HCT116 (cell line): ENCODE data around the gene CDKN1C. TPM values are rescaled to one million over a fixed set of nuclear protein-coding genes. Genes with fewer than 3 reads are reported as not detected.

Source experiments
- ATAC-seq: fragments of 200-7000 bp; cut with Tn5 transposase; 2 replicates; pipeline ENCODE4 v1.9.1; 2020; ENCODE audit warnings: mild to moderate bottlenecking, moderate library complexity
- BruUV-seq: library from RNA; stranded (reverse); fragments of 400-500 nt; replicated peaks from 2 replicates; lab custom pipeline; 2021; lab: Mats Ljungman, UMichigan
- CTCF ChIA-PET: fragments of 300-600 bp; sonication (Branson Sonifier 250); formaldehyde crosslinking; loops from one replicate; lab custom pipeline; 2021; ENCODE audit warnings: antibody characterized with exemption; lab: Charles Lee
- POLR2A ChIA-PET: fragments of 300-600, 350-600 bp; sonication (Branson Sonifier 250); formaldehyde crosslinking; loops from one replicate; lab custom pipeline; 2021; ENCODE audit warnings: antibody characterized with exemption; lab: Charles Lee
- RAD21 ChIA-PET, 2 experiments: fragments of 300-600 bp; sonication (Branson Sonifier 250); formaldehyde crosslinking; loops; one replicate each; lab custom pipeline; 2023; ENCODE audit warnings: low total read pairs in 2 of 2; ENCODE audit not compliant: uncharacterized antibody in 2 of 2, unreplicated experiment in 2 of 2, low non-redundant PET in 1 of 2; lab: Charles Lee
- DNase-seq: peaks from one replicate; pipeline ENCODE4 v3.0.0-alpha.2; 2010; ENCODE audit warnings: low read depth, low spot score
- H2AFZ ChIP-seq: fragments of 200-600 bp; shearing (Covaris generic), sonication (generic); 2 replicates; pipeline ENCODE4 v1.6.1; 2017; ENCODE audit warnings: low read depth, mixed run types, mixed read lengths, antibody characterized with exemption, low read length; ENCODE audit not compliant: poor library complexity, severe bottlenecking
- H3K27ac ChIP-seq: 2 replicates; pipeline ENCODE4 v1.5.1; 2012; ENCODE audit warnings: low read depth, low read length
- H3K27me3 ChIP-seq: fragments of 200-600 bp; sonication (generic); 2 replicates; pipeline ENCODE4 v1.6.1; 2016; ENCODE audit warnings: mixed run types, low read length, mixed read lengths; ENCODE audit not compliant: insufficient read depth
- H3K36me3 ChIP-seq, 2 experiments: fragments of 200-500 bp in 1 of 2; fragments of 200-600 bp in 1 of 2; sonication (Bioruptor generic) in 1 of 2; sonication (generic) in 1 of 2; 2 replicates each; pipeline versions ENCODE4 v1.5.1 to v1.6.1; 2014 to 2016; ENCODE audit warnings: low read length in 2 of 2, inconsistent platforms in 1 of 2, mixed read lengths in 1 of 2, mixed run types in 1 of 2; ENCODE audit not compliant: insufficient read depth in 2 of 2, control insufficient read depth in 1 of 2
- H3K4me1 ChIP-seq, 2 experiments: fragments of 200-600 bp in 1 of 2; sonication (generic) in 1 of 2; 2 replicates each; pipeline versions ENCODE4 v1.5.1 to v1.6.1; 2012 to 2017; ENCODE audit warnings: low read length in 2 of 2, inconsistent platforms in 1 of 2, mild to moderate bottlenecking in 1 of 2, mixed read lengths in 1 of 2, mixed run types in 1 of 2, moderate library complexity in 1 of 2; ENCODE audit not compliant: insufficient read depth in 2 of 2, control insufficient read depth in 1 of 2
- H3K4me2 ChIP-seq: fragments of 200-600 bp; sonication (generic); 2 replicates; pipeline ENCODE4 v1.6.1; 2017; ENCODE audit warnings: mixed run types, low read length, mixed read lengths
- H3K4me3 ChIP-seq, 2 experiments: fragments of 200-600 bp in 1 of 2; sonication (generic) in 1 of 2; replicated peaks in 1 of 2; 2 replicates each; pipeline ENCODE4 v1.5.1; 2011 to 2016; ENCODE audit warnings: low read length in 2 of 2, control low read depth in 1 of 2, low read depth in 1 of 2, mild to moderate bottlenecking in 1 of 2, mixed read lengths in 1 of 2, mixed run types in 1 of 2
- H3K79me2 ChIP-seq: fragments of 200-600 bp; sonication (generic); 2 replicates; pipeline ENCODE4 v1.6.1; 2017; ENCODE audit warnings: mild to moderate bottlenecking, mixed run types, low read length, moderate library complexity, mixed read lengths; ENCODE audit not compliant: insufficient read depth
- H3K9ac ChIP-seq: fragments of 200-600 bp; sonication (generic); 2 replicates; pipeline ENCODE4 v1.6.1; 2016; ENCODE audit warnings: low read length, mixed read lengths
- H3K9me2 ChIP-seq: fragments of 200-600 bp; sonication (generic), shearing (Covaris generic); 2 replicates; pipeline ENCODE4 v1.6.1; 2017; ENCODE audit warnings: mixed run types, mild to moderate bottlenecking, moderate library complexity; ENCODE audit not compliant: insufficient read depth
- H3K9me3 ChIP-seq, 2 experiments: fragments of 200-500 bp in 1 of 2; fragments of 200-600 bp in 1 of 2; sonication (Bioruptor generic) in 1 of 2; sonication (generic) in 1 of 2; 2 replicates each; pipeline ENCODE4 v1.6.1; 2014 to 2017; ENCODE audit warnings: low read length in 2 of 2, mixed read lengths in 2 of 2, inconsistent platforms in 1 of 2, low read depth in 1 of 2, mild to moderate bottlenecking in 1 of 2, mixed run types in 1 of 2, moderate library complexity in 1 of 2; ENCODE audit not compliant: control insufficient read depth in 1 of 2, insufficient read depth in 1 of 2
- H4K20me1 ChIP-seq: fragments of 200-600 bp; sonication (generic), shearing (Covaris generic); 2 replicates; pipeline ENCODE4 v1.6.1; 2017; ENCODE audit warnings: mixed run types, mild to moderate bottlenecking, moderate library complexity; ENCODE audit not compliant: insufficient read depth
- CTCF ChIP-seq, 3 experiments: fragments of 200-600 bp in 1 of 3; sonication (generic) in 1 of 3; IDR thresholded peaks in 2 of 3; conservative IDR thresholded peaks in 1 of 3; 2 replicates each; pipeline ENCODE4 v1.5.1; 2012 to 2017; ENCODE audit warnings: low read depth in 2 of 3, low read length in 2 of 3, antibody characterized with exemption in 1 of 3, borderline replicate concordance in 1 of 3, control low read depth in 1 of 3, mild to moderate bottlenecking in 1 of 3, mixed read lengths in 1 of 3, mixed run types in 1 of 3, moderate library complexity in 1 of 3; ENCODE audit not compliant: insufficient read depth in 1 of 3
- EZH2phosphoT487 ChIP-seq: fragments of 200-600 bp; IDR thresholded peaks from 2 replicates; pipeline ENCODE4 v1.6.1; 2018; ENCODE audit warnings: antibody characterized with exemption, borderline replicate concordance
- MAX ChIP-seq: IDR thresholded peaks from 2 replicates; pipeline ENCODE4 v1.6.1; 2012
- POLR2AphosphoS5 ChIP-seq: IDR thresholded peaks from 2 replicates; pipeline ENCODE4 v1.6.1; 2011; ENCODE audit warnings: mild to moderate bottlenecking, low read depth, low read length, moderate library complexity
- SIN3A ChIP-seq: IDR thresholded peaks from 2 replicates; pipeline ENCODE4 v1.6.1; 2012; ENCODE audit warnings: low read depth
- YY1 ChIP-seq: IDR thresholded peaks from 2 replicates; pipeline ENCODE4 v1.6.1; 2011; ENCODE audit warnings: low read length, low read depth, moderate library complexity, mild to moderate bottlenecking; ENCODE audit not compliant: insufficient replicate concordance; ENCODE audit errors: extremely low read depth
- intact Hi-C: fragments of 100-400 bp; cut with micrococcal nuclease; formaldehyde crosslinking; loops from 2 replicates; pipeline ENCODE4 v1.10.0; 2022
- total RNA-seq: library from RNA; stranded (reverse); gene quantifications from one replicate; pipeline ENCODE4 v1.2.1, GENCODE V29; 2021; ENCODE audit not compliant: unreplicated experiment

The CDKN1C gene
- total RNA-seq, 1 experiment from 2014 or later = 24.0 TPM

DNA sequence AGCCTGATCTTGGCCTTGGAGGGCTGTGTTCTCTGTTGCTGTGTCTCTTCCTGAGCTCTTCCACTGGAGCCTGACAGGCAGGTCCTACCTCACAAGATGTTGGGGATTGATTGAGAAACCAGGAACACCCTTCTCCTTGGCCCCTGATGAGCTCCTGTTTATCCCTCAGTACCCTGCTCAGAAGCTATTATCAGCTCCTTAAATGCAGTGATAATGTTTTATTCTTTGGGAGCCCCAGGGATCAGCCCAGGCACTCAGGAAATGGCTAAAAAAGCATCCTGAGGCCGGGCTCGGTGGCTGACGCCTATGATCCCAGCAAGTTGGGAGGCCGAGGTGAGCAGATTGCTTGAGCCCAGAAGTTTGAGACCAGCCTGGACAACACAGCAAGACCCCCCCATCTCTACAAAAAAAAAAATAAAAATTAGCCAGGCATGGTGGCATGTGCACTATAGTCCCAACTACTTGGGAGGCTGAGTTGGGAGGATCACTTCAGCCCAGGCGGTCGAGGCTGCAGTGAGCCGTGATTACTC lies 48.5 kb upstream of the CDKN1C start (continued):
- TF ChIP-seq CTCF (IDR thresholded peaks at IDR 0.05 in 2 of 3, conservative IDR thresholded peaks at IDR 0.05 in 1 of 3; ENCODE audit: borderline replicate concordance in 1 of 3, insufficient read depth in 1 of 3, low read depth in 2 of 3, low read length in 2 of 3) (no peak), YY1 (no peak), MAX (no peak), EZH2phosphoT487 (no peak)

DNA sequence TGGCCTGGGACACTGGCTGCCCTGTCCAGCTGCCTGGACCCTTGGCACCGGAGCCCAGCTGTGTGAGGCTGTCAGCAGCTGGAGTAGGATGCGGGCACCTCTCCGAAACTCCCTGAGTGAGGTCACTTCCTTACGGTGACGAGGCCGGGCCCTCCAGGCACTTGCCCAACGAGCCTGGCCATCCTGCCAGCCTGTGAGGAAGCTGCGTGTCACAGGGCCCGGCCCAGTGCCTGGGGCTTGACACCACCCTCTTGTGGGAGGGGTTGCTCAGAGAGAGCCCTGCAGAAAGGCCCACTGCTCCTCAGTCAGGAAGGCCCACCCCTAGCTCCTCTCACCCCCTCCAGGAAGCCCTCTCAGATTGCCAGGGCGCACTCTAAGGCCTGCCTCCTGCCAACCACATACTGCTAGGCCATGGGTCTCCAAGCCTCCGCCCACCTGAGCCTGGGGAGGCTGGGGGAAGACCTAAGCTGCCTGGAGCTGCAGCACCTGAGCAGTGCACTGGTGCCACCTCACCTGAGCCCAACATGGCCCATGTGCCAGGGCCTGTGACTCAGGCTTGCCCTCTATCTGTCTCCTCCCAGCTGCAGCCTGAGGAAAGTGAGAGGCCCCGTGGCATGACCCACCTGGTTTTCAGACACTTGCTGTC lies 47.9 kb upstream of the CDKN1C start:
- Histone ChIP-seq H3K9me3 (peaks cover 0 to 4% of the 10 kb centered on the region in 2 experiments; a peak in 1 of 4 replicates), H3K27ac (peak overlapping the region; percentile 60), H3K4me1 (peaks cover 34 to 49% of the 10 kb centered on the region in 2 experiments), H3K9me2 (no peaks in the 10 kb centered on the region), H3K4me3 (peak overlapping the region; percentile 36 to 43), H2AFZ (no peak overlapping the region), H3K27me3 (no peaks in the 10 kb centered on the region), H3K36me3 (peaks cover 0 to 4% of the 10 kb centered on the region in 2 experiments; a peak in 1 of 4 replicates), H4K20me1 (no peaks in the 10 kb centered on the region; the same call in 1 of the 2 replicates), H3K79me2 (peaks cover 7% of the 10 kb centered on the region), H3K4me2 (peak overlapping the region; percentile 81), H3K9ac (peak overlapping the region; percentile 53)
- DNase-seq (peak; percentile 89), ATAC-seq (peak; percentile 58)
- ChIA-PET RAD21 (interaction anchor here in 1 of 2 experiments (0.7 to 1.4 kb wide), 3 partner anchors 41 to 238 kb away, joined by 3 to 6 read pairs (median 3); no protein-coding TSS in a partner anchor), POLR2A (interaction anchor here (1.0 to 1.3 kb wide), 4 partner anchors 22 to 59 kb away, joined by 3 to 5 read pairs (median 4); partner anchors contain the start of gene NAP1L4), CTCF (interaction anchor here (0.5 to 3.4 kb wide), 7 partner anchors 8 to 410 kb away, joined by 3 to 11 read pairs (median 6); no protein-coding TSS in a partner anchor)
- no TSS peak for BruUV-seq
- intact Hi-C loops = loop anchor here (1.0 kb wide), 1 partner anchor 533 kb away; the partner anchor contains the start of gene TSSC4
- TF ChIP-seq SIN3A = no peak
- peak; percentile 87 for TF ChIP-seq POLR2AphosphoS5
